Activated CD4-positive, alpha-beta T cell treated with anti-CD3 and anti-CD28 coated beads for 4 hours (primary cell): Measurements from ENCODE around the gene DNAJC16.
"Not testable (repeated sequence)": the region's sequence is repeated elsewhere in the genome, so short reads cannot be mapped to it uniquely, and the experiment has no call there.

Experiments
- DNase-seq, 2 donors: peaks; one replicate each; pipeline ENCODE4 v3.0.0-alpha.2; 2020

DNAJC16 gene

DNA sequence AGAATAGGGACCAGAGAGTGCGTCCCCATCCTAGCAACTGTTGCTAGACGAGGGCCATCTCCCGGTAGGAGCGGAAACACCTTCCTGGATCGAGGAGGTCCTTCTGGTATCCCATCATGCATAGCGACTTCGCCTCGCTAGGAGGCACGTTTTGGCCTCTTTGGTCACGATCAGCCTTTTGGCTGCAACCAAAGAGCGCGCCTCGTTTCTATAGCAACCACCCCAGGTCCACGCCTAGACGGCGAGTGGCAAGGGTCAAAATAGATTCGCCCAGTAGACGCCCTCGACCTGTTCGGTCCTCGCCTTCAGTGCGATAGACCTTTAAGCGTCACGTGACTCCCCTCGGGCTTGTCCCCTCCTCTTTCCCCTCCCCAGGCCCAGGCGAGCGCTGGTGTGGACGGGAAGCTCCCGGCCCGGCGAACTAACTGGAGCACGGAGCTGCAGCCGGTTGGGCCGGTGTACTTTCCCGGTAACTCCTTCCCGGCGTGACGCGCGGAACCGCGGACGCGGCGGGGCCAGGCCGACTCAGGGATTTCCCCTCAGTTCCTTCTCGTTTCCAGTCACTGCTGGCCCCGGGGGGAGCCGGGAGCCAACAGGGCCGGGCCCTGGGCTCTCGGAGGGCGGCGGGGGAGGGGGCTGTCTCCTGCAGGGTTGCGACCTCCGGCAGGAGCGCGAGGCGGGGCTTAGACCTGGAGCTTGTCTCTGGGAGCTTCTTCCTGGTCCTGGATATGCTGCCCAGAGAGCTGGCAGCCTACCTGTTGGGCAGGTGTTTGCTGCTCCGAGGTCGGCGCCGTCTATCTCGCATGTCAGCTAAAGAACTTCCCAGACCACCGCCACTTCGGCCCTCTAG is at the start of gene DNAJC16:
TSS of gene DNAJC16 (plus strand) at position 359 of the 850 bp plus-strand sequence. CDS start 2,258 bp downstream, outside the sequence.
- DNase-seq = peak; percentile 95 to 97

DNA sequence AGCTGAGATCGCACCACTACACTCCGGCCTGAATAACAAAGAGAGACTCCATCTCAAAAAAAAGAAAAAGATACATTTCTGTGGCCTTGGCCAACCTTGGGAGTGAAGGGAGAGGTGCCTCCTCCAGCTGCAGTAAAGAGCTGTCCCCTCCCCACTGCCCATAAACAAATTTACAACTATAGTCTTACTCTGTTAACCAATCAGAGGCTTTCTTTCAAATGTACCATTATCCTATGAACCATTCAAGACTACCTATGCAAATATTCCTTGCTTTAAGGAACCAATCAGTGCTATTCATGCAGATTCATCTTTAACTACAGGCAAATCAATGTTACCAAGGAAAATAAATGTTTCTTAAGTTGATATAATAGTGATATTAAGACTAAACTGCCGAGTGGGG is 49.7 kb upstream of the DNAJC16 start:
- no peak for DNase-seq

DNA sequence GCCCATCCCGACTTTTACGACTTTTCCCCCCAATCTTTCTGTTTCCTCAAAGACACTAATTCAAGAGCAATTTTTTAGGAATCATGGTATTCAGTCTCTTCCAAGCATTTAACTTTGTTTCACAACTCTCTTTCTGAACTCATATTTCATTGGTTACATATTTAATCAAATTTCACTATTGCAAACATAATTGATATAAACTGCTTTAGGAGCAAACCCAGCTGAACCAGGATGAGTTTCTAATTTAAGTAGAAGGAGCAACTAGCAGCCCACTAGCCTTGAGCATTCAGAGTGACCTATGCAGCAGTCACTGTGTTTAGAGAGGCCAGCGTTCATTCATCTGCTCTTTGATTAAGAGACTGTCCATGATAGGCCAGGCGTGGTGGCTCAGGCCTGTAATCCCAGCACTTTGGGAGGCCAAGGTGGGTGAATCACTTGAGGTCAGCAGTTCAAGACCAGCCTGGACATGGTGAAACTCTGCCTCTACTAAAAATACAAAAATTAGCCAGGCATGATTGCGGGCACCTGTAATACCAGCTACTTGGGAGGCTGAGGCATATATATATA is 48.9 kb upstream of the DNAJC16 start:
- no peak for DNase-seq

DNA sequence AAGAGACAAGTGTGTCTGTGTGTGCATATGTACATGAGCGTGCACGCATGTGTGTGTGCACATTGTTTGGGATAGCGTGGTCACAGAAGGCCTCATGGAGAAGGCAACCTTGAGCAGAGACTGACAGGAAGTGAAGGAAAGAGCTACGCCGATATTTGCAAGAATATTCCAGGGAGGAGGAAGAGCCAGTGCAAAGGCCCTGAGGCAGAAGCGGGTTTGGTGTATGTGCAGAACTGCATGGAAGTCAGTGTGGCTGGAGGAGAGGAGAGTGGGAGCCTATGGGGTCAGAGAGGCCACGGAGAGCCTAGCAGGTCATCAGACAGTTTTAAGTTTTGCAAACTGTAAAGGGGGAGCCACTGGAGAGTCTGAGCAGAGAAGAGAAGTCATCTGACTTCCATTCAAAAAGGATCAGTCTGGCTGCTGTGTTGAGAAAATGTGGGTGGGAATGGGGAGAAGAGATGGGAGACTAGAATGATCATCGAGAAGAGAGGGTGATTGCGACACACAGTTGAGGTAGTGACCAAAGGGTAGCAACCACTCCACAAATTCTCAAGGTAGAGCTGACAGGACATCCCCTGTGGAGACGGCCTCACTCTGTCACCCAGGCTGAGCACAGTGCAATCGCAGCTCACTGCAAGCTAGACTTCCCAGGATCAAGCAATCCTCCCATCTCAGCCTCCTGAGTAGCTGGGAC is 46.8 kb upstream of the DNAJC16 start:
- no peak for DNase-seq

DNA sequence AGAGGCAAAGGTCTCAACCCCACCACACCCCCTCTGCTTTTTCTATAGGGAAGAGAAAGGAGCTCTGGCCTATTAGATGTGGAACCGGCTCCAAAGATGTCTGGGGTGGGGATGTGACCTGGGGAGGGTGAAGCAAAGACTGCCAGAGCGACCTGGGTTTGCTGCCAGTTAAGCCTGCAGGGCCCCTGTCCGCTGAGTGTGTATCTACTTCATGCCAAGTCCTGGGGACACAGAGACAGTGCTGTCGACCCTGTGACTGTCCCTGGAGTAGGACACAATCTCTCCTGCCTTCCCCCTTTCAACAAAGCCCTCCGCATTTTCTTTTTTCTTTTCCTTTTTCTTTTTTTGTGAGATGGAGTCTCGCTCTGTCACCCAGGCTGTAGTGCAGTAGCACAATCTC is 44.2 kb upstream of the DNAJC16 start:
- DNase-seq = not testable (repeated sequence)

DNA sequence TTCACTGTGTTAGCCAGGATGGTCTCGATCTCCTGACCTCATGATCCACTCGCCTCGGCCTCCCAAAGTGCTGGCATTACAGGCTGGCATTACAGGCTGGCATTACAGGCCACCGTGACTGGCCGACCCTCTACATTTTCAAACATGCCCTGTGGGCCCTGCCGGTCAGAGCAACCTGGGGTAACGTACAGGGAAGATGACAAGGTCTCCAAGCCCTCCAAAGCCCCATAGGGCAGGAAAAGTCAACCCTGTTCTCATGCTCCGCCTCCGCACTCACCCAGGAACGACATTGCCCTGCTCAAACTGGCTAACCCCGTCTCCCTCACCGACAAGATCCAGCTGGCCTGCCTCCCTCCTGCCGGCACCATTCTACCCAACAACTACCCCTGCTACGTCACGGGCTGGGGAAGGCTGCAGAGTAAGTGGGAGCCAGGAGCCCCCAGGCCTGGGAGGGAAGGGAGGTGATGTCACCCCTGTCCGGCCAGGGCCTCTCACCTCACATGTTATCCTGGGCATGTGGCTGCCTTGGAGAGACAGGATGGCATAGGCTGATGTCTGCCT is 43.6 kb upstream of the DNAJC16 start:
- DNase-seq = not testable (repeated sequence)

DNA sequence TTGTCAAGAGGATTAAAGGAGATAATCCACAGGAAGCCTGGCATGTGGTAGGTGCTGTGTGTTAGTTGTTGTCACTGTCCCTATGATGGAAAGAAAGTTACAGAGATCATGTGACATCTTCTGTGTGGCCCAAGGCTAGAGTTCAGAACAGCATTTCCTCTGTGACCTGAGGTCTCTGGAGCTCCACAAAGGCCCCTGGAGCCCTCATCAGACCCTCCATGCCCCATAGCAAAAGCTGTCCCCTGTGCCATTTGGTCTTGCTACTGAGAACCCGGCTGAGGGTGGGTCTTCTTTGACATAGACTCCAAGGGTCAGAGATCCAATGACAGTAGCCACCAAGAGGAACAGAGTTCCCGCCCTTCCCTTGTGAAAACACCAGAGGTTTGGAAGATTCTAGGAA is 42.7 kb upstream of the DNAJC16 start:
- DNase-seq = no peak

DNA sequence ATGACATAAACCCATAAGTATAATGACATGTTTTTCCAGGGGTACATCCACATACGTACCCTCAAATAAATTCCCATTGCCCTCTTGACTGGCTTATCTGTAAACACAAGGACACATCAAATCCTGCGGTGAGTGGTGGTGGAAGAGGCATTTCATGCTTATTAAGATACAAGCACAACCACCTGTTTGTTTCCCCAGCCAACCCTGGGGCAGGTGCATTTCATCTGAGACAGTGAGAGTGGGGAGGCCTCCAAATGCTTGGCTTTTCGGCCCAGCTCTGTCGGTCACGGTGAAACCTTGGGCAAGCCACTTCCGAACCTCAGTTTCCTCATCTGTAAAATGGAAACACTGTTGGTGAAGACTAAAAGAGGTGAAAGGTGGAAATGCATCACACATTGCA is 42.2 kb upstream of the DNAJC16 start:
- DNase-seq = not testable (repeated sequence)

DNA sequence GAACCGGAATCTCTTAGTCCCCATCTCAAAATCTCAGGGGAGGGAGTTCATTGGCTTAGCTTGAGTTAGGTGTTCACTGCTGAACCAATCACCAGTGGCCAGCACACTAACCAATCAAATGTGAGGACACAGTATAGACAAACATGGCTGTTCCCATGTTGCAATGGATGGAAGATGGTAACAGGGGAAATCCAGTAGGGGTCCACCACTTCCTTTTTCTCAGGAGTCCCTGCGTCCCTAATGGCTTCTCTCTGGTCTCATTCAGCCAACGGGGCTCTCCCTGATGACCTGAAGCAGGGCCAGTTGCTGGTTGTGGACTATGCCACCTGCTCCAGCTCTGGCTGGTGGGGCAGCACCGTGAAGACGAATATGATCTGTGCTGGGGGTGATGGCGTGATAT is 41.0 kb upstream of the DNAJC16 start:
- DNase-seq = no peak

DNA sequence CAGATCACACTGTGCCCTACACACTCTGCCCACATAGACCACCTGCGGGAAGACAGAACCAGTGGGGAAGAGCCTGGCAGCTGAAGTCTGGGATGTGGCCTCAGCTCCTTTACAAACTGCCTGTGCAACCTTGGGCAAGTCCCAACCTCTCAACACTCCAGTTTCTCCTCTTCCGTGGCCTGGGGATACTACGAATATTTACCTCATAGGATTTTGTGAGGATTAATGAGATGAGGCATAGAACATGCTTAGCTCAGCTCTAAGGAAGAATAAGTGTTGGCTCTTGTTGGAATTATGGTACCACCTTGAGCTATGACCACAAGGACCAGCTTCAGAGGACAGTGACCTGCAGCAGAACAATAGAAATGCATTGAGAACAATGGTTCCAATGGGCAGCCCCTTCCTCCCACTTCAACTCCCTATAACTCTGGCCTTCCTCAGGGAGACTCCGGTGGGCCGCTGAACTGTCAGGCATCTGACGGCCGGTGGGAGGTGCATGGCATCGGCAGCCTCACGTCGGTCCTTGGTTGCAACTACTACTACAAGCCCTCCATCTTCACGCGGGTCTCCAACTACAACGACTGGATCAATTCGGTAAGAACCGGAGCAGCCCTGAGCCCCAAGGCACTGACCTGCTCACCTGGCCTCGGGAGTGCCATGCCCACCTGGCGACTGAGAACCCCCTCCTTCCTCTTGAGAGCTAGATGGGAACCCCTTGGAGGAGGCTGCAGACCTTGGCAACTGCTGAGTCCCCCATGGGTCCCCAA is 39.6 kb upstream of the DNAJC16 start:
- not testable (repeated sequence) for DNase-seq

DNA sequence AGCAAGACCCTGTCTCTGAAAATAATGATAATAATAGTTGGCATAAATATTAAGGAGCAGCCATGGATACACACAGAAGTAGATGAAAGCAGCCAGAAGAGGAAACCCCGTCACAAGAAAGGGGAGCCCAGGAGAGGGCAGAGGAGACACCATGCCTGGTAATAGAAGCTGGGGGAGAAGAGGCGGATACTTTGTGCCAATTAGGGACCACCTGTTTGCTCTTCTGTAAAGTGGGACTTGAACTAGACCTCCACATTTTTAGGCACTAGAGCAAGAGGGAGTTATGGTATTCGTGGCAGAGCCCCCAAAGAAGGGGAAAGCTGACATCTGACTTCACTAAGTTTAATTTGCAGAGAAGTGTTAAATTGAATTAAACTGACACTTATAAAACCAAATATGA is 38.3 kb upstream of the DNAJC16 start:
- no peak for DNase-seq

DNA sequence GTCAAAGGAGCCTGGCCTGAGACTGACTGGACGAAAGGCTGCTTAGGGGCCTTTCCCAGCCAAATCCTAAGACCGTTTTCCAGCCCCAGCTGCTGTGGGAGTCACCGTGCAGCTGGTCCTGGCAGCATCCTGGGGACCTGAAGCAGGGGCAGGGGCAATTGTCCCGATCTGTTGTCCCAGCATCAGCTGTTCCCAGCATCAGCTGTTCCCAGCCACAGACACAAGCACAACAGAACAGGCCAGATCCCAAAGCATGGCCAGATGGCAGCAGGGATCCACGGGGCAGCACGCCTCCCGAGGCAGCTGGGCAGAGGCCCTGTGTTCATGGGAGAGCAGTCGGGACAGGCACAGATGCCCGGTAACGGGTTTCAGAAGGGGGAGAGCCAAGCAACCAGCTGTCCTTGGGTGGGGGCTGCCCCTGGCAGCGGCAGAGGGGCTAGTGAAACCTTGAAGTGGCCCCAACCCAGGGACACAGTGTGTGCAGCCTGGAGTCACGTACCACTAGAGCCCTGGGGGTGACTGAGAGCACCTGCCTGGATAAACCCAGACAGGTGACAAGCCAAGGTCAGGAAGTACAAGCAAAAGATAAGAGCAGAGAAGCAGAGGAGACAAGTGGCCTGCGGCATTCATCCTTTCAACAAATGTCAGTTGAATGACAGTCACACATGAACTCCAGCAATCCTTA is 37.5 kb upstream of the DNAJC16 start:
- DNase-seq = no peak

DNA sequence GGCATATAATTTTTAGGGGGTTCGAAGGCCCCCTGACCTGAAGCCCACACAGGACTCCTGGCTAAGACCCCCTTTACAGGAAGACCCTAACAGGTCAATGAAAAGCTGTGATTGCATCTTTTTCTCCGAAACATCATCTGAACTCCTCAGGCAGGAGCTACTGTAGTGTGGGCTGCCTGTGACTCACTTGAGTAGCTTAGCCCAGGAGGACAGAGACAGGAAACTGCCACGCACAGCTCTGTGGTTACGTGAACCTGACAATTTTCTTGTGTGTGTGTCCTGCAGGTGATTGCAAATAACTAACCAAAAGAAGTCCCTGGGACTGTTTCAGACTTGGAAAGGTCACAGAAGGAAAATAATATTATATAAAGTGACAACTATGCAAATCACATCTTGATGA is 35.6 kb upstream of the DNAJC16 start:
- not testable (repeated sequence) for DNase-seq

DNA sequence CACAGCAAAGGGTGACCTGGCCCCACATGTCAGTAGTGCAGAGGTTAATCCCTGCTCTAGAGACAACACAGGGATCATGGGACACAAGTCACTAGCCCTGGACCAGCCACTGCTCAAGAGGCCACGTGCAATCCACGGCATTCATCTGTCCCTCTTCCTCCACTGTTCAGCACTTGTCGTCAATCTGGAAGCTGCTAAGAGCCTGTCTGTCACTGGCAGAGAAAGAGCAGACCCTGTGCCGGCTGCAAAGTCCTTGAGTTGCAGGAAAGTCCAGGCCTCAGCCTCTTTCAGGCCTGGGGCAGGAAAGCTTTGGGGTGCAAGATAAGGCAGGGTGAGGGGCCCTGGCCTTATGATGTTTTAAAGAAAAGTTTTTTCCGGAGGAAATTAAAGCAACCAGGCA is 34.1 kb upstream of the DNAJC16 start:
- DNase-seq = no peak

DNA sequence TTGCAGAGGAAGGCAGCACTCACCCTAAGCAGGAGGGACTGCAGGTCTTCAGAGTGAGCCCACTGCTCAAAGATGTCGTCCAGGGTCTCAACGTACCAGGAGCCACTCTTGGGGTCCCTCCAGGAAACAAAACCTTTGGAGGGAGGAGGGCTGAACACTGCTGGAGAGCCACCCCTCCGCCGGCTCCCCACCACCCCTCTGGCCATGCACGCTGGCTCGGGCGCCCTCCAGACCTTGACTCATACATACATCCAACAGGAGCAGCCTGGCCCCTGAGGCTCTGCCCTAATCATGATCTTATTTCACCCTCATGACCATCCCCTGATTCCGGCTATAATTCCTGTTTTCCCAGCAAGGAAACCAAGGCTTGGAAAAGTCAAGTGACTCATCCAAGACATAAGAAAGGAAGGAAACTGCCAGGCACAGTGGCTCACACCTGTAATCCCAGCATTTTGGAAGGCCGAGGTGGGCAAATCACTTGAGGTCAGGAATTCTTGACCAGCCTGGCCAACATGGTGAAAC is 32.7 kb upstream of the DNAJC16 start:
- DNase-seq = no peak

DNA sequence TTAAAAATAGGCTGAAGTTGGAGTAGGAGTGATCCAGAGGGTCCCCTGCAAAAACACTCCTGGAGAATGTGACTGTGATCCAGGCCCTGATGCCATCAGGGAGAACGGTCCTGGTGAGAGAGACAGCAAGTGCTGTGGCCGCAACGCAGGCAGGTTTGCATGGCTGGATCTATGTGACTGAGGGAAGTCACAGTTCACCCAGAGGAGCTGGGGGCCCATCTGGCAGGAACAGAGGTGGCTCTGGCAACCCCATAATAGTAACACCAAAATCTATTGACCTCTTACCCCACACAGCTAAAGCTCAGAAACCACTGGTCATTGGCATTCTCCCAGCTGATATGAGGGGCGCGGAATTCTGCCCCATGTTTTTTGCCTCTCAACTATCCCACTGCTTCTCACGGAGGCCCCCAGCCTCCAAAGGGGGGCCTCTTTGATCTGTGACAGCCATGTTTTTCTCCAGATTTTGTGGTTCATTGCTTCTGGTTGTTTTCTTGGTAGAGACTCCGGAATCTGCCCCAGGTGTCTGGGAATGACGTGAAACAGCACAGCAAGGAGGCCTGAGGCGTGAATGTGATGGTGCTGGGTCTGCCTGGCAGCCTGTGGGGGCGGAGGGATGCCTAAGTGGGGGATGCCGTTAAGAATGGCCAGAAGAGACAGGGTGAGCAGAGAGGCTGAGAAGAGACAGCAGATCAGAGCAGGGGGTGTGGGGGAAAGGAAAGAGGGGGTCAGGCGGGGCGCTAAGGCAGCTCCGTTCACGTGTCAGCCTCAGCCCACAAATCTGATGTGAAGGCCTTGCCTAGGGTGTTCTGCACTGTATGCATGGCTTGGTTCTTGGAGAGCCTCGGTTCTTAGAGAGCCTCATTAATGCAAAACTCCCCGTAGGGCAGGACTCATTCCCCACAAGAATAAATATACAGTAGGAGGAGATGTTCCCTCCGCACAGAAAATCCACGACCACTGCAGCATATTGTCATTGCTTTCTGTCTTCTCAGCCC is 26.2 kb upstream of the DNAJC16 start:
- DNase-seq = no peak

DNA sequence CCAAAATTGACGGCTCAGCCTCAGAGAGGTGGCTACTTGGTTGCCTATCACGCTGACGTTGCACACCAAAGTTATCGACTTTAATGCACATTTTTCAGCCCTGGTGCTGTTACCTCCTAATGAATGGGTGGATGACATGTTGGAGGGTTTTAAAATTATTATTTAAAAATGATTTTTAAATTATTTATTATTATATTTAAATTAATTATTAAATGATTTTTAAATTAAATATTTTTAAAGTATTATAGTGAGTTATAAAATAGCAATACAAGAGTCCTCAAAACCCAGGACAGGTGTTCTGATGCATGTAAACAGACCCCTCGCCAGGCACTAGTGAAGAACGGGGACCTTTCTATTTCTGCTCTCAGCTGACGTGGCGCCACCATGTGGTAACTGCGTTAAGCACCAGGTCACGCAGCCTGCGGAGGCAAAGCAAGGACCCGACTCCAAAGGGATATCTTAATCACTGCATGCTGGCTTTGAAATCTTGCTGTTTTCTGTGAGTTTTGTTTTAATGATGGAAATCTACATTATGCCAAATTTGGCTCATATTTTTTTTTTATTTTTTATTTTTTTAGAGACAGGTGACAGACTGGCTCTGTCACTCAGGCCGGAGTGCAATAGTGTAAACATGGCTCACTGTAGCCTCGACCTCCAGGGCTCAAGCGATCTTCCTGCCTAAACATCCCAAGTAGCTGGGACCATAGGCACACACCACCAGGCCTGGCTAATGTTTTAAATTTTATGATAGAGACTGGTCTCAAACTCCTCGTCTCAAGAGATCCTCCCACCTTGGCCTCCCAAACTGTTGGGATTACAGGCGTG is 25.2 kb upstream of the DNAJC16 start:
- peak; percentile 30 to 47 for DNase-seq

DNA sequence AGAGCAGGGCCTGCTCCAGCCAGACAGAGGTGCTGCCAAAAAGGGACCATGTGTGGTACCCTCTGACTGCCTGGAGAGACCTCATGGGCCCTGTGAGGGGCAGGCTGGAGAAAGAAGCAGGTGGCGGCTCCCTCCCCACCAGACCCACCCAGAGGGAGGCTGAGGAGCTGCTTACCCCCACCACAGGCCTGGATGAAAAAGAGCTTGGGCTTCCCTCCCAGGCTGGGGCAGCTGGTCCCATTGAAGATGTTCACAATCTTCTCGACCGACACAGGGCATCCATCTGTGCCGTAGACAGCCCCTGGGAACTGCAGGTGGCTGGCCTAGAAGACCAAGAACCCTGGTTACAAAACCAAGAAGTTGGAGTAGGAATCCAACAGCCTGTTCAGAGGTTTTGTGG is 22.2 kb upstream of the DNAJC16 start:
- no peak for DNase-seq

DNA sequence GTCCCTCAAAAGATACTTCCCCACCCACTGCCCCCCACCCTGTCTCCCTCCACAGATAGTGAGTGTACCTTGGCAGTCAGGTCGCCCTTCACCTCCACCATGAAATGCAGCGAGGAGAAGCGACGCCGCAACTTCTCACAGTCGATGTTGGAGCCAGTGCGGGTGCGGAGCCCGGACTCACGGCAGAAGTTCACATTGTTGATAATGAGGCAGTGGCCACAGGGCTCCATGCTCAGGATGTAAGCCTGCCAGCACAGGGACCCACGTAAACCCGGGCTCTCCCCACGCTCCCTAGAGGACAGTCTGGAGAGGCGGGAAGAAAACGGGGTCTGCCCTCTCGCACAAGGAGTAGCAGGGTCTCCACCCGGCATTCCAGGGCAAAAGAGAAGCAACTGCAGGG is 19.8 kb upstream of the DNAJC16 start:
- no peak for DNase-seq

DNA sequence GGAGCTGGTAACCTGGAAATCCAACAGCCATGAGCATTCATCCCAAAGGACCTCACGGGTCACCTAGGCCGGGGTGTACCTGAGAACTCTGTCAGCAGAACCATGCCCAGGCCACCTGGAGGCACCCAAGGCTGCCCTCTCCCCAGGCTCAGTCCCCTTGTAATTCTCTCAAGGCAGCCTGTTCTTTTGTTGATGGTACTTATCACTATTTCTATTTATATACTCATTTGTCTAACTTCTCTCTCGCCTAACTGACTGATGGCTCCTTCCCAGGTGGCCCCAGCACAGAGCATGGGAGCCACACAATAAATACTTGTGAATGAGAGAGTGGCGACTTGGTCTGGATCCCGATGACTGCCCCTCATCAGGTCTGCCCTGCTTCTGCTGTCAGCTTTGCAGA is 19.4 kb upstream of the DNAJC16 start:
- no peak for DNase-seq
